ACHN (cell line): ENCODE measurements around the gene KRT1.
"Not testable (repeated sequence)": the region's sequence is repeated elsewhere in the genome, so short reads cannot be mapped to it uniquely, and the experiment has no call there.

ENCODE experiments used
- DNase-seq: peaks from one replicate; pipeline ENCODE4 v3.0.0-alpha.2; 2015
- in situ Hi-C: cut with HindIII; loops from 2 replicates; pipeline ENCODE4 v1.10.0; 2017; ENCODE audit warnings: low sequenced_read_pairs, low pct_ligation_motif_present, low pct_unique_long_range_greater_than_20kb

The KRT1 gene

GRCh38 chr12:52686063-52686462 lies 5.9 kb upstream of the KRT1 start:
- DNase-seq, result no peak
- in situ Hi-C loops, result no loop called here

DNA sequence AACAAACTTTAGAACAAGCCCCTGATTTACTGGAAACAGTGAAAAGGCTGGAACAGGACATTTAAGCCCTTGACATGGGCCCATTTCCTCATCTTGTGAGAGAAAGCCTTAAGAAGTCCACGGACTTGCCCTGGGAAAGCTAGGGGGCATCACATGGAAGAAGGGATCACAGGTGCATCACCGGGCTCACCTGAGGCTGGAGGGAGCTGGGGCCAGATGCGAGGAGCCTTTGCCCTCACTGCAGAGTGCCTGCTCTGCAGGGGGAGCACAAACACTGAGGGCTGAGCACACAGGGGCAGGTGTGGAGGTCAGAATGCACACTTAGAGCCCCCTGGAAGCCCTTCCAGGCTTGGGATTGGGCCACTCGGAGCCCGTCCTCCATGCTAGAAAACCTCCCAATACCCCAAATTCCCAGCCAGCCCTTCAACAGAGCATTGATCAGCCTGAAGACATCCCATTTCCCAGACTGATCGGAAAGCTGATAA lies 5.2 kb upstream of the KRT1 start:
- in situ Hi-C loops, result no loop called here
- DNase-seq, result no peak

- no peak for DNase-seq
- in situ Hi-C loops, result no loop called here
Measured at GRCh38 chr12:52684431-52684830, 4.2 kb upstream of the KRT1 start.

DNA sequence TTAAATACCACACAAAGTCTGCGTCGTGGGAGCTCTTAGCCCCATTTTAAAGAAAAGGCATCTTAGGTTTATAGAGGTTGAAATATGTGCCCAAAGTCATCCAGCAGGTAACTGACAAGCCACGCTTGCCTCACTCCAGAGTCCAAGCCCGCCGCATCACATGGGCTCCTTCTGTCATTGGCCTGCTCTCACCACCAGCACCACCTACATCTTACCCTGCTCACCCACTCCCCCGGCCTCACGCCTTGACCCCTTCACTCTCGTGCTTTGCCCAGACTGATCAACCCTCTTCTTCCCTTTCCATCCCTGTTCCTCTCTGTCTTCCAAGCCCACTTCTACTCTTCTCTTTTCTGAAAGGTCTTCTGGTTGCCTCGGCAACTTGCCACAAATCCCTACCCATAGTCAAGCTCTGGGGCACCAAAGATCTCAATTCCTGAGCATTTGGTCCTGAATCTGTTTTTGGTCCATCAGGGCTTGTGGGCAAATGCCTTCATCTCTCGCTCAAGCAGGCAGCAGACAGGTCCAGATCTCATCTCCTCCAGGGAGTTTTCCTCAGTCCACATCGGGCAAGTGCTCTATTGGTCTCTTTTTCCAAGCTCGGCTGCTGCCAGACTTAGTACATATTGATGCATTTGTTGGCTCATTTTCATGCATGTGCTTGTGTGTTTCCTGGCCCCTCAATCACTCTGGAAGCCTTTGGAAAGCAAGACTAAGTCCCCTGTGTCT lies 3.5 kb upstream of the KRT1 start:
- in situ Hi-C loops, result no loop called here
- no peak for DNase-seq

DNA sequence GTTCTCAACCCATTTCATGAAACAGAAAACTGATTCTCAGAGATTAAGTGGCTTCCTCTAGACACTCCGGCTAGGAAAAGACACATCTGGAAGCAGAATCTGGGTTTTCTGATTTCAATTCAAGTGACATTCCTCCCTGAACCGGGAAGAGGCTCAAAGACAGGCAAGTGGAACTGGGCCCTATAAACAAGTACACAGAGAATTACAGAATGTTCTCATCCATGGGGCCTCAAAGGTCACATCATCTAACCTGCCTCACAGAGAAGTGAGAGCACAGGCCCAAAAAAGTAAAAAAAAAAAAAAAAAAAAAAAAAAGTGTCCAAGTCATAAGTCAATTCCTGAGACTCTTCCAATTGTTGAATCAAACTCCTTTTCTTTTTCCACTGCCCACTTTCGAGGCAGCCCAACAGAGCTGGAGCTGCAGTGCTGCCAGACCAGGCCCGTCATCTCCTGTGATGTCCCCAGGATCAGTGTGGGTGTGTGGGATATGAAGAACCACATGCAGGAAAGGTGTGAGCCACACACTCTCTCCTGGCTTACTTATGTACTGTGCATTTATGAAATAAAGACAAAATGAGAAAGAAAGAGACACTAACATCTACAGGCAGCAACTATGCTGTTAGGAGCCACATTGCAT lies 2.8 kb upstream of the KRT1 start:
- in situ Hi-C loops, result no loop called here

DNA sequence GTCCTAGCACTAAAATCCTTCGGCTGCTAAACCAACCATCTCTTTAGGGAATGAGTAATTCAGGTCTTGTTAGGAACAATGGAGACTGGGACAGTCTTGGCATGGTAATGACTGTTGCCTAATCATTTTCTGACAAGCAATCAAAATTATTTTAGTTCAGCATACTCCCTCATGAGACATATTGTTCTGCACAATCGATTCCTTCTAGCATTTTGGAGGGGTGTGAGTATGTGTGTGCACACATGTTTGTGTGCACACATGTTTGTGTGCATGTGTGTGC lies 2.1 kb upstream of the KRT1 start:
- in situ Hi-C loops, result no loop called here
- DNase-seq, result no peak

More for the DNA sequence above, 2.8 kb upstream of the KRT1 start:
- DNase-seq, result no peak

DNA sequence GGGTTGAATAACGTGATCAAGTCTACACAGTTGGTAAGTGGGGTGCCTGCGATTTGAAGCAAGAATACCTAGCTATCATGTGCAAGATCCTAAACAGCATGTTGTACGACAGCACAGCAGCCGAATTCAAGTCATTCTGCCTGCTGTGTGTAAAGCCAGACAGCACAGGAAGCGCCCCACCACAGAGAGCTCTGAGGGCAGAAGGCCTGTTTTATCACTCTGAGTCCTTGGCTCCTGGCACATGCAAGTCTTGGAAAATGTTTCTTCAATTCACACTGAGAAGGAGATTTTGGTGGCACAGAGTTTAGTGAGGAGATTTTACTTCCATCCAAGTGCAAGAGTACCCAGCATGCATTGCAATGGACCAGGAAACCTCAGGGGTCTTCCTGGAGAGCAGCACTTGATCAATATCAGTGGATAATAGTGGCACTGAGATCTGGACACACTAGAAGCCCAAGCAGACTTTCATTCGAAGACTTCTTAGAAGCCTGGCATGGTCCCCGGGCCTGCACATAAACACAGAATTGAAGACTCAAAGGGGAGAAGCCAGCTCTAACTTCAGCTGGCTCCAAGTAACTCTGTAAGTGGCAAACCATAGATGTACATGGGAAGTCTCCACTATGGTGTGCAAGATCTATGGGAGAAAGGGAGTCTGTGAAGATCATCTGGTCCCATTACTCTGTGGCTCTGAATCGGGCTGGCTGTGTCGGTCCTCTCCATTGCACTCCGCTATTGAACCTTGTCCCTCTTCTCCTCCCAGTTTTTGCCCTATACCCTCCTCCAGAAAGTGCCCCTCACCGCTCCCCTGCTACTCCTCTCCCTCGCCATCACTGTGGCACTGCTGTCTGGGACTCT lies 1.5 kb upstream of the KRT1 start:
- DNase-seq, result no peak
- in situ Hi-C loops, result no loop called here

DNA sequence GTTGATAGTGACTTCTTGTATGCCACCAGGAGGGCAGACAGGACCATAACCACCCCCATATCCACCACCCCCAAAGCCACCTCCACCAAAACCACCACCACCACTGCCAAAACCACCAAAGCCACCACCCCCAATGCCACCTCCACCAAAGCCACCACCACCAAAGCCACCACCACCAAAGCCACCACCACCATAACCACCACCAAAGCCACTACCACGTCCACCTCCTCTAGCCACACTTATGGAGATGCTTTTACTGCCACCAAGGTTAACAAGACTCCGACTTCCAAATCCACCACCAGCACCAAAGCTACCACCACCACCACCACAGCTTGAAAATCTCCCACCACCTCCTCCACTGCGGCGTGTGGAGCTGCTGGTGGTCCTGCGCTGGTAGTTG lies 332 bp downstream of the KRT1 start:
- in situ Hi-C loops, result no loop called here
- no peak for DNase-seq

DNA sequence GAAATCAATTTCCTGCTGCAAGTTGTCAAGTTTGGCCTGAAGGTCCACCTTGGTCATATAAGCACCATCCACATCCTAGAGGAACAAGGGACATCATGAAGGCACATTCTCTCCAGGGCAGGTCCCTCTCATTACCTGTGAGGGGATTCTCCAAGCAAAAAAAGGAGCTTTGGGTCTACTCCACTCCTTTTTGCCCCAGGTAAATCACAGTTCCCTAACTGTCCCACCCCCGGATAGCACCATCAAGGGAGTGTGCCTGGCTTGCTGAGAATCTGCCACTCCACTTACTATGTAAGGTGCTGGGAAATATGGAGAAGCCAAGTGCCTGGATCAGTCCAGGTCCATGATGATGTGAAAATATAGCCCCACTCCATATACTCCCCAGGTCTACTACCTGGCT lies 2.5 kb downstream of the KRT1 start:
- no peak for DNase-seq
- in situ Hi-C loops, result no loop called here

DNA sequence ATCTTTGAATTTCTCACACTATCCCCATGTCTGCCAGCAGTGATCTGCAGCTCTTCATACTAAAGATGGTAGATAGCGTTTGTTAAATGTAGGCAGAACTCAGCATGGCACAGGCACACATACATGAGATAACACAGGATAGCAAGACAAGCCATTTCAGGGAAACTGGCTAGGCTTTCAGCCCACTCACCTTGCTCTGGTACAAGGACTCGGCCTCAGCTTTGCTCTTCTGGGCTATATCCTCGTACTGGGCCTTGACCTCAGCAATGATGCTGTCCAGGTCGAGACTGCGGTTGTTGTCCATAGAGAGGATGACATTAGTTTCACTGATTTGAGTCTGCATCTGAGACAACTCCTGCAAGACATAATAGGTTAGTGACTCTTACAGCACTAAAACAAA lies 3.1 kb downstream of the KRT1 start:
- in situ Hi-C loops, result no loop called here
- no peak for DNase-seq

DNA sequence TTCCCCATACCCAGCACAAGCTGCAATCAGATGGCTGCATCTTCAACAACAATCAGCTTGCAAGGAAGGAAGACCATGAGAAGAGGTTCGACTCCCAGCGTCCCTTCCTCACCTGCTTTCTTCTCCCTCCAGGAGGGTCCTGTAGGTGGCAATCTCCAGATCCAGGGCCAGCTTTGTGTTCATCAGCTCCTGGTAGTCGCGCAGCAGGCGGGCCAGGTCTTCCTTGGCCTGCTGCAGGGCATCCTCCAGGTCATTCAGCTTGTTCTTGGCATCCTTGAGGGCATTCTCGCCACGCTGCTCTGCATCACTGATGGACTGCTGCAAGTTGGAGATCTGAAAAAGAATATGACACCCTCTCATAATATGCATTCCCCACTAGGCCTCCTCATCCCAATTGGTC lies 4.0 kb downstream of the KRT1 start:
- no peak for DNase-seq
- in situ Hi-C loops, result no loop called here

- in situ Hi-C loops, result no loop called here
- no peak for DNase-seq
Measured at GRCh38 chr12:52675301-52675701, 4.9 kb downstream of the KRT1 start.

GRCh38 chr12:52674433-52674775 lies 5.8 kb downstream of the KRT1 start:
- in situ Hi-C loops, result no loop called here

GRCh38 chr12:52673713-52674432 lies 6.3 kb downstream of the KRT1 start:
- no peak for DNase-seq
- in situ Hi-C loops, result no loop called here

More at GRCh38 chr12:52674433-52674775, 5.8 kb downstream of the KRT1 start:
- DNase-seq, result no peak

- in situ Hi-C loops, result no loop called here
Measured at GRCh38 chr12:52673217-52673616, 7.0 kb downstream of the KRT1 start.

GRCh38 chr12:52672321-52672933 lies 7.8 kb downstream of the KRT1 start:
- in situ Hi-C loops, result no loop called here
- no peak for DNase-seq

More at GRCh38 chr12:52673217-52673616, 7.0 kb downstream of the KRT1 start:
- DNase-seq, result no peak

- no peak for DNase-seq
- in situ Hi-C loops, result no loop called here
Measured at GRCh38 chr12:52670961-52671360, 9.2 kb downstream of the KRT1 start.

- DNase-seq, result no peak
Measured at GRCh38 chr12:52670506-52670905, 9.7 kb downstream of the KRT1 start.

DNA sequence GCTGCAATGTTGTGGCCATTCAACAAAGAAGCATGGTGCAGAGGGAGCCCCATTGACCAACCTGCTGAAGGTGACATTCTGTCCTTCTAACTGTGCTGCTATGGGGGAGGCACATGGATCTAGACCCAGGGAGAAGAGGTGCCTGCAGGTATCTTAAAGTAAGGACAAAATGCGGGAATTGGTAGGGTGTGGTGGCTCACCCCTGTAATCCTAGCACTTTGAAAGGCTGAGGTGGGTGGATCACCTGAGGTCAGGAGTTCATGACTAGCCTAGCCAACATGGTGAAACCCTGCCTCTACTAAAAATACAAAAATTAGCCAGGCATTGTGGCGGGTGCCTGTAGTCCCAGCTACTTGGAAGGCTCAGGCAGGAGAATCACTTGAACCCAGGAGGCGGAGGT lies 10.3 kb downstream of the KRT1 start:
- DNase-seq, in situ Hi-C loops: not testable (repeated sequence)

More at GRCh38 chr12:52670506-52670905, 9.7 kb downstream of the KRT1 start:
- in situ Hi-C loops, result no loop called here
